ENCODE results near the gene NLRP1. TPM values are rescaled to one million over a fixed set of nuclear protein-coding genes. Genes with fewer than 3 reads are reported as not detected.
A peak's percentile ranks its signal among the peaks of the same experiment; 100 is the strongest.

The NLRP1 gene
- total and polyA plus RNA-seq, 10 of the 15 experiments (the other 5 are each of a cell fraction or from before 2014, with no cell fraction given): 2.8 to 21.8 (median 11.9) TPM

- peaks cover 4% of the 10 kb centered on the region for H3K4me1 ChIP-seq (ENCODE audit: control insufficient read depth, insufficient read depth, low read length)
- 11% methylated on average over 3 of the region's 3 CpGs for WGBS (ENCODE audit: insufficient coverage, insufficient replicate concordance, low lambda C conversion rate, missing lambda C conversion rate)
- TF ChIP-seq NKRF (conservative IDR thresholded peaks at IDR 0.05) (no peak), POU2F2 (IDR thresholded peaks at IDR 0.05; ENCODE audit: borderline replicate concordance, low read depth, low read length) (no peak), REST (IDR thresholded peaks at IDR 0.05; ENCODE audit: low read depth, low read length) (peak; percentile 54; the same call in 1 of the 2 replicates)
- no peak for ATAC-seq
- in situ Hi-C loops (cut with MboI) (no loop called here), intact Hi-C loops (cut with micrococcal nuclease; ENCODE audit: unreplicated experiment) (no loop called here)
- no peaks in the 10 kb centered on the region for H4K20me1 ChIP-seq (ENCODE audit: control insufficient read depth, insufficient read depth)
- H3K79me2 ChIP-seq (ENCODE audit: control insufficient read depth, insufficient read depth, low read length): no peaks in the 10 kb centered on the region
- ChIA-PET CTCF (no interaction called here), POLR2A (no interaction called here), RAD21 (ENCODE audit: unreplicated experiment) (no interaction called here), SMC1A (ENCODE audit: uncharacterized antibody, unreplicated experiment) (no interaction called here)
- H3K36me3 ChIP-seq (ENCODE audit: control insufficient read depth in 2 of 2, insufficient read depth in 2 of 2, low read length in 1 of 2): no peaks in the 10 kb centered on the region
- no peak overlapping the region for H3K27ac ChIP-seq (ENCODE audit: control insufficient read depth, insufficient read depth)
- no peak overlapping the region for H3K9ac ChIP-seq (ENCODE audit: control insufficient read depth, insufficient read depth, low read length)
- no peak overlapping the region for H2AFZ ChIP-seq (ENCODE audit: control insufficient read depth, low read depth, low read length)
- H3K9me3 ChIP-seq (replicated peaks; ENCODE audit: control insufficient read depth, insufficient read depth, low read length): no peaks in the 10 kb centered on the region
- DNase-seq (ENCODE audit: low read depth, low spot score): no peak
- BruUV-seq (replicated peaks): no TSS peak
- H3K4me2 ChIP-seq (ENCODE audit: control insufficient read depth, insufficient read depth): no peak overlapping the region
- FAIRE-seq: no peak
- no peak overlapping the region for H3K4me3 ChIP-seq
- no peaks in the 10 kb centered on the region; a peak in 2 of 4 replicates for H3K27me3 ChIP-seq (replicated peaks in 1 of 2; ENCODE audit: control insufficient read depth in 2 of 2, insufficient read depth in 2 of 2, low read length in 1 of 2)
Observed at GRCh38 chr17:5631958-5632590, 47.8 kb upstream of the NLRP1 start.
